SH-SY5Y (cell line): ENCODE data around the gene MSI2.

Source experiments
- GATA2 ChIP-seq: IDR thresholded peaks from 2 replicates; pipeline ENCODE4 v1.6.1; 2011; ENCODE audit warnings: mild to moderate bottlenecking, low read depth, low read length
- GATA3 ChIP-seq: IDR thresholded peaks from 2 replicates; pipeline ENCODE4 v1.6.1; 2011; ENCODE audit warnings: low read depth, mild to moderate bottlenecking, low read length, moderate library complexity

DNA sequence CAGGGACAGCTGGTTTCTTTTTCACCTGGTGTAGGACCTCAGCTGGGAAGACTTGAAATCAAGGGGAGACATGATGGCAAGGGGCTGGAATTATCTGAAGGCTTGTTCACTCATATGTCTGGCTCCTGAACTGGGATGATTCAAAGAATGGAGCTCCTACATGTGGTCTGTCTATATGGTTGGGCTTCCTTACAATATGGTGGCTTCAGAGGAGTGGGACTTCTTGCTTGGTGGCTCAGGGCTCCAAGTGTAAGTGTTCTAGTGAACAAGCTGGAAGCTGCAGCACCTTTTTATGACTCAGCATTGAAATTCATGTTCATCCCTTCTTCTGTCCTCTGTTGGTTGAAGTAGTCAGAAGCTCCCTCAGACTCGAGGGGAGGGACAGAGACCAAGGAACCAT, 127.9 kb downstream of the MSI2 start:
- TF ChIP-seq GATA2 (no peak), GATA3 (no peak)
